Measurements from ENCODE around the gene PAX2. TPM values are rescaled to one million over a fixed set of nuclear protein-coding genes. Genes with fewer than 3 reads are reported as not detected.

Gene PAX2
- total and polyA plus RNA-seq, 2 of the 13 experiments (the other 11 are each of a cell fraction or from before 2014, with no cell fraction given), result not detected

DNA sequence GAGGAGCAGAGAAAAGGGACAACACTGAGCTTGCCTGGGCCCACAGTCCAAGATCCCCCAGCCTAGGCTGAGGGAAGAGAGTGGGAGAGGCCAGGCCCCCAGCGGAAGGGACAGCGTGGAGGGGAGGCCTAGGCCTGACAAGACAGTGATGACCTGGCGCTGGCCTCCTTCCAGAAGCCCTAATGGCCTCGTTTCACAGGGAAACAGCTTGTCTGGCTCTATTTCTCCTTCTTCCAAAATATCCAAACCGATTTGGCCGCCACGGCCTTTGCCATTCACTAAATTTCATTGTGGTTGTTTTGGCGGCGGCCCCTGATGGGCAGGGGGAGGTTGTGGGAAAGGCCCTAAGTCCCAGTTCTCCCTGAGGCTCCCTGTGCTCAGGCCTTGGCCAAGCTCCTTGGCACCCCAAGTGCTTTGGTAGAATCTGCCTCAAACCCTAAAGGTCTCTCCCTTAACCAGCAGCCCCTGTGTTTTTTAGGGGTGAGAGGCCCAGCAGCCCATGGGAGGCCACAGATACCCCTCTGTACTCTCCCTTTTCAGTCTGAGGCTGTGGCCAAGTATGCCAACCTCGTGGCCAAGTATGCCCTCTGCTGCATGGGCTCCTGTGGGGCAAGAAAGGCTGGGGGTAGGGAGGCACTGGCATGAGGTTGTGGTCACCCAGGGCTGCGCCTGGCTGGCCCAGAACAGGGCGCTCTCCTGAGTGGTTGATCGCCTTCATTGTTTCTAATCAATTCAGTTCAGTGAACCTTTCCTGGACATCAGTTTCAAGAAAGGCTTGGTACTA is 37.3 kb downstream of the PAX2 start:
- Histone ChIP-seq H2AFZ (ENCODE audit: low read length) (no peak overlapping the region), H3K9ac (ENCODE audit: insufficient read depth, low read depth, low read length) (no peak overlapping the region), H3K79me2 (ENCODE audit: insufficient read depth, low read length) (no peaks in the 10 kb centered on the region), H3K4me3 (replicated peaks in 1 of 3; ENCODE audit: insufficient read depth in 1 of 3, low read depth in 2 of 3, low read length in 3 of 3) (no peak overlapping the region), H3K27me3 (ENCODE audit: control insufficient read depth in 1 of 2, insufficient read depth in 2 of 2, low read length in 2 of 2) (peaks cover 0 to 56% of the 10 kb centered on the region in 2 experiments; a peak in 4 of 5 replicates), H3K36me3 (replicated peaks in 1 of 2; ENCODE audit: control insufficient read depth in 1 of 2, insufficient read depth in 2 of 2, low read length in 2 of 2) (no peaks in the 10 kb centered on the region), H4K20me1 (ENCODE audit: insufficient read depth, low read length) (no peaks in the 10 kb centered on the region), H3K27ac (ENCODE audit: extremely low read length, insufficient read depth, low read length) (no peak overlapping the region), H3K4me2 (ENCODE audit: low read depth, low read length) (no peak overlapping the region), H3K9me3 (ENCODE audit: low read length) (no peaks in the 10 kb centered on the region), H3K4me1 (ENCODE audit: insufficient read depth, low read length) (peaks cover 13% of the 10 kb centered on the region)
- in situ Hi-C loops (cut with HindIII; ENCODE audit: extremely low pct_ligation_motif_present, low pct_unique_long_range_greater_than_20kb) (no loop called here), intact Hi-C loops (cut with micrococcal nuclease; ENCODE audit: unreplicated experiment) (no loop called here)
- no peak for TF ChIP-seq CCDC6 (CRISPR knock-in tag; IDR thresholded peaks at IDR 0.05)
- TF ChIP-seq NFYB (CRISPR knock-in tag; IDR thresholded peaks at IDR 0.05), result no peak
- TF ChIP-seq FOXO1 (CRISPR knock-in tag; IDR thresholded peaks at IDR 0.05), result no peak
- no peak for TF ChIP-seq ZNF792 (CRISPR knock-in tag; IDR thresholded peaks at IDR 0.05)
- no peak for TF ChIP-seq ZNF607 (CRISPR knock-in tag; IDR thresholded peaks at IDR 0.05; ENCODE audit: borderline replicate concordance)
- TF ChIP-seq ZBTB7B (CRISPR knock-in tag; IDR thresholded peaks at IDR 0.05), result no peak
- no peak for TF ChIP-seq EED (CRISPR knock-in tag; IDR thresholded peaks at IDR 0.05)
- no peak for TF ChIP-seq DNMT3B (CRISPR knock-in tag; conservative IDR thresholded peaks at IDR 0.05)
- TF ChIP-seq, protein P1, sequence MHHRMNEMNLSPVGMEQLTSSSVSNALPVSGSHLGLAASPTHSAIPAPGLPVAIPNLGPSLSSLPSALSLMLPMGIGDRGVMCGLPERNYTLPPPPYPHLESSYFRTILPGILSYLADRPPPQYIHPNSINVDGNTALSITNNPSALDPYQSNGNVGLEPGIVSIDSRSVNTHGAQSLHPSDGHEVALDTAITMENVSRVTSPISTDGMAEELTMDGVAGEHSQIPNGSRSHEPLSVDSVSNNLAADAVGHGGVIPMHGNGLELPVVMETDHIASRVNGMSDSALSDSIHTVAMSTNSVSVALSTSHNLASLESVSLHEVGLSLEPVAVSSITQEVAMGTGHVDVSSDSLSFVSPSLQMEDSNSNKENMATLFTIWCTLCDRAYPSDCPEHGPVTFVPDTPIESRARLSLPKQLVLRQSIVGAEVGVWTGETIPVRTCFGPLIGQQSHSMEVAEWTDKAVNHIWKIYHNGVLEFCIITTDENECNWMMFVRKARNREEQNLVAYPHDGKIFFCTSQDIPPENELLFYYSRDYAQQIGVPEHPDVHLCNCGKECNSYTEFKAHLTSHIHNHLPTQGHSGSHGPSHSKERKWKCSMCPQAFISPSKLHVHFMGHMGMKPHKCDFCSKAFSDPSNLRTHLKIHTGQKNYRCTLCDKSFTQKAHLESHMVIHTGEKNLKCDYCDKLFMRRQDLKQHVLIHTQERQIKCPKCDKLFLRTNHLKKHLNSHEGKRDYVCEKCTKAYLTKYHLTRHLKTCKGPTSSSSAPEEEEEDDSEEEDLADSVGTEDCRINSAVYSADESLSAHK (CRISPR knock-in tag; IDR thresholded peaks at IDR 0.05; ENCODE audit: borderline replicate concordance), result no peak
- TF ChIP-seq ZSCAN9 (CRISPR knock-in tag; IDR thresholded peaks at IDR 0.05; ENCODE audit: borderline replicate concordance), result no peak
- no peak for TF ChIP-seq AGO1 (IDR thresholded peaks at IDR 0.05; ENCODE audit: low read depth, low read length, poor library complexity, severe bottlenecking)
- TF ChIP-seq HNRNPK (IDR thresholded peaks at IDR 0.05; ENCODE audit: low read depth, low read length, poor library complexity, severe bottlenecking), result no peak
- no peak for TF ChIP-seq MEIS2 (CRISPR knock-in tag; IDR thresholded peaks at IDR 0.05)
- no peak for TF ChIP-seq ZNF431 (CRISPR knock-in tag; IDR thresholded peaks at IDR 0.05; ENCODE audit: borderline replicate concordance, low read depth)
- no peak for DNase-seq (ENCODE audit: low spot score)
- ChIA-PET POLR2A (no interaction called here), CTCF (ENCODE audit: low intra/inter-chr PET ratio, low total read pairs) (no interaction called here)
- FAIRE-seq, result no peak
- WGBS (ENCODE audit: low lambda C conversion rate), result 39% methylated on average over 12 of the region's 13 CpGs
- BruUV-seq (replicated peaks), result no TSS peak
- no peak for ATAC-seq

Measured in HepG2 (cell line).